HG02981 (cell line): ENCODE measurements around the gene EVI5.

Experiments used
- ATAC-seq: cut with Tn5 transposase; IDR thresholded peaks from one replicate; pipeline ENCODE4 v1.9.1; 2021; ENCODE audit warnings: mild to moderate bottlenecking, moderate library complexity; ENCODE audit not compliant: unreplicated experiment

Gene EVI5

GRCh38 chr1:92784639-92785500, at the start of gene EVI5:
EVI5 (minus strand) TSS chr1:92785108; CDS start chr1:92736546, 48,562 bp downstream.
- ATAC-seq = peak; percentile 86

GRCh38 chr1:92834617-92835016, 49.7 kb upstream of the EVI5 start:
- no peak for ATAC-seq

GRCh38 chr1:92833840-92834239, 48.9 kb upstream of the EVI5 start:
- no peak for ATAC-seq

GRCh38 chr1:92832537-92833114, 47.7 kb upstream of the EVI5 start:
- no peak for ATAC-seq

GRCh38 chr1:92831762-92832536, 47.0 kb upstream of the EVI5 start, which contains the start of gene RPL5:
RPL5 (plus strand) TSS chr1:92832040; CDS start chr1:92832115, 75 bp downstream.
- peak; percentile 92 for ATAC-seq

GRCh38 chr1:92831368-92831761, 46.5 kb upstream of the EVI5 start:
- no peak for ATAC-seq

GRCh38 chr1:92826792-92827191, 41.9 kb upstream of the EVI5 start:
- no peak for ATAC-seq

GRCh38 chr1:92822879-92823278, 38.0 kb upstream of the EVI5 start:
- ATAC-seq = no peak

GRCh38 chr1:92820551-92820950, 35.6 kb upstream of the EVI5 start:
- ATAC-seq = no peak

GRCh38 chr1:92820024-92820423, 35.1 kb upstream of the EVI5 start:
- no peak for ATAC-seq

- peak; percentile 78 for ATAC-seq
Observed at GRCh38 chr1:92817986-92818764, 33.3 kb upstream of the EVI5 start.

- ATAC-seq = no peak
Observed at GRCh38 chr1:92817137-92817697, 32.3 kb upstream of the EVI5 start.

- no peak for ATAC-seq
Observed at GRCh38 chr1:92816732-92817131, 31.8 kb upstream of the EVI5 start.

GRCh38 chr1:92808381-92808780, 23.5 kb upstream of the EVI5 start:
- ATAC-seq = no peak

GRCh38 chr1:92805216-92805615, 20.3 kb upstream of the EVI5 start:
- no peak for ATAC-seq

GRCh38 chr1:92804721-92805201, 19.9 kb upstream of the EVI5 start:
- no peak for ATAC-seq

- no peak for ATAC-seq
Observed at GRCh38 chr1:92803140-92803887, 18.4 kb upstream of the EVI5 start.

GRCh38 chr1:92797961-92798360, 13.1 kb upstream of the EVI5 start:
- no peak for ATAC-seq

- no peak for ATAC-seq
Observed at GRCh38 chr1:92797297-92797696, 12.4 kb upstream of the EVI5 start.

GRCh38 chr1:92795166-92795565, 10.3 kb upstream of the EVI5 start:
- no peak for ATAC-seq
